PC-9 (cell line): ENCODE measurements around the gene DRAM2. TPM values are rescaled to one million over a fixed set of nuclear protein-coding genes. Genes with fewer than 3 reads are reported as not detected.

Source experiments
- BruUV-seq: library from RNA; stranded (reverse); fragments of 400-500 nt; replicated peaks from 2 replicates; lab custom pipeline; 2021; lab: Mats Ljungman, UMichigan
- CTCF ChIA-PET: fragments of 300-600 bp; sonication (Branson Sonifier 250); formaldehyde crosslinking; loops from one replicate; lab custom pipeline; 2022; ENCODE audit warnings: antibody characterized with exemption; lab: Charles Lee
- POLR2A ChIA-PET: fragments of 300-600 bp; sonication (Branson Sonifier 250); formaldehyde crosslinking; loops from one replicate; lab custom pipeline; 2022; ENCODE audit warnings: antibody characterized with exemption; ENCODE audit not compliant: unreplicated experiment; lab: Charles Lee
- DNase-seq, 2 experiments: peaks; one replicate each; pipeline versions ENCODE4 v3.0.0 to v3.0.0-alpha.2; 2015 to 2022; ENCODE audit warnings: mixed read lengths in 1 of 2
- H2AFZ ChIP-seq: fragments of 200-600 bp; sonication (generic); 2 replicates; pipeline ENCODE4 v1.8.1; 2017; ENCODE audit warnings: antibody characterized with exemption
- H3F3A ChIP-seq: fragments of 200-600 bp; sonication (generic); 2 replicates; pipeline ENCODE4 v1.8.1; 2017; ENCODE audit warnings: antibody characterized with exemption, mild to moderate bottlenecking, low read depth; ENCODE audit not compliant: insufficient read depth
- H3K27ac ChIP-seq: fragments of 200-600 bp; sonication (generic); 2 replicates; pipeline ENCODE4 v1.6.1; 2016; ENCODE audit warnings: mixed run types
- H3K27me3 ChIP-seq: fragments of 200-600 bp; sonication (generic); 2 replicates; pipeline ENCODE4 v1.6.1; 2016; ENCODE audit warnings: low read depth, mixed run types; ENCODE audit not compliant: insufficient read depth
- H3K36me3 ChIP-seq: fragments of 200-600 bp; sonication (generic); 2 replicates; pipeline ENCODE4 v1.6.1; 2016; ENCODE audit warnings: low read depth, mixed run types
- H3K4me1 ChIP-seq: fragments of 200-600 bp; sonication (generic); replicated peaks from 2 replicates; pipeline ENCODE4 v1.6.1; 2016; ENCODE audit warnings: mixed run types; ENCODE audit not compliant: insufficient read depth
- H3K4me2 ChIP-seq: fragments of 200-600 bp; sonication (generic); 2 replicates; pipeline ENCODE4 v1.6.1; 2017; ENCODE audit warnings: mixed run types
- H3K4me3 ChIP-seq: fragments of 200-600 bp; sonication (generic); 2 replicates; pipeline ENCODE4 v1.6.1; 2016; ENCODE audit warnings: mixed run types
- H3K79me2 ChIP-seq: fragments of 200-600 bp; sonication (generic); 2 replicates; pipeline ENCODE4 v1.6.1; 2017; ENCODE audit warnings: low read depth, mixed run types
- H3K9me2 ChIP-seq: fragments of 200-600 bp; sonication (generic); 2 replicates; pipeline ENCODE4 v1.8.1; 2017; ENCODE audit warnings: mild to moderate bottlenecking; ENCODE audit not compliant: insufficient read depth
- H3K9me3 ChIP-seq: fragments of 200-600 bp; sonication (generic); 2 replicates; pipeline ENCODE4 v1.8.1; 2016; ENCODE audit warnings: low read depth; ENCODE audit not compliant: insufficient read depth
- H4K20me1 ChIP-seq: fragments of 200-600 bp; sonication (generic); 2 replicates; pipeline ENCODE4 v1.8.1; 2017; ENCODE audit not compliant: insufficient read depth
- EZH2 ChIP-seq: fragments of 200-600 bp; sonication (generic); IDR thresholded peaks from 2 replicates; pipeline ENCODE4 v1.8.0; 2017; ENCODE audit warnings: antibody characterized with exemption, low read depth
- intact Hi-C: fragments of 100-400 bp; cut with micrococcal nuclease; formaldehyde crosslinking; loops from one replicate; pipeline ENCODE4 v1.10.0; 2022; ENCODE audit not compliant: unreplicated experiment
- total RNA-seq: library from RNA; stranded (reverse); gene quantifications from 2 replicates; pipeline ENCODE4 v1.2.3, GENCODE V29; 2021
- TF ChIP-seq, protein P1 (sequence below): fragments of 200-600 bp; sonication (generic); conservative IDR thresholded peaks from 2 replicates; pipeline ENCODE4 v1.6.1; 2017; ENCODE audit warnings: mixed run types, antibody characterized with exemption, mild to moderate bottlenecking, moderate library complexity

DRAM2 gene
- total RNA-seq, 1 experiment from 2014 or later = 37.9 TPM

DNA sequence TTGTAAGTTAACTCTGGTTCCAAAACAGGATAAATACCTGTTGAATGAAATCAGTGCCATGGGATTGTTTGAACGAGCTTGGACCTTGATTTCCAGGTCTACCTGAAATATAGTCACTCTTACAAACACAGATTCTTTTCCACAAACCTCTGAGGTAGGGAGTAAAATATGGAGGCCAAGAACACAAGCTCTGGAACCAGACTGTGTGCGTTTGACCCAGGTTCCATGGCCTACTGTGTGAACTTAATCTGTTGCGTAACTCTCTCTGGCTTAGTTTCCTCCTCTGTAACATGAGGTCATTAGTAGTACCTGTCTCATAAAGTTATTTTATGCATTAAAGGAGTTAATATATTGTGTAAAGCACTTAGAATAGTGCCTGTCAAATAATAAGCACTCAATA is 35.5 kb upstream of the DRAM2 start:
- ChIA-PET POLR2A (interaction anchor here (0.6 kb wide), 1 partner anchor 36 kb away, joined by 4 read pairs; no protein-coding TSS in a partner anchor), CTCF (no interaction called here)
- no peaks in the 10 kb centered on the region for H4K20me1 ChIP-seq
- no TSS peak for BruUV-seq
- H3K27ac ChIP-seq = no peak overlapping the region
- no peaks in the 10 kb centered on the region for H3K27me3 ChIP-seq
- no peak for DNase-seq
- H3K79me2 ChIP-seq = no peaks in the 10 kb centered on the region; the same call in 1 of the 2 replicates
- no peak for TF ChIP-seq EZH2
- TF ChIP-seq, protein P1, sequence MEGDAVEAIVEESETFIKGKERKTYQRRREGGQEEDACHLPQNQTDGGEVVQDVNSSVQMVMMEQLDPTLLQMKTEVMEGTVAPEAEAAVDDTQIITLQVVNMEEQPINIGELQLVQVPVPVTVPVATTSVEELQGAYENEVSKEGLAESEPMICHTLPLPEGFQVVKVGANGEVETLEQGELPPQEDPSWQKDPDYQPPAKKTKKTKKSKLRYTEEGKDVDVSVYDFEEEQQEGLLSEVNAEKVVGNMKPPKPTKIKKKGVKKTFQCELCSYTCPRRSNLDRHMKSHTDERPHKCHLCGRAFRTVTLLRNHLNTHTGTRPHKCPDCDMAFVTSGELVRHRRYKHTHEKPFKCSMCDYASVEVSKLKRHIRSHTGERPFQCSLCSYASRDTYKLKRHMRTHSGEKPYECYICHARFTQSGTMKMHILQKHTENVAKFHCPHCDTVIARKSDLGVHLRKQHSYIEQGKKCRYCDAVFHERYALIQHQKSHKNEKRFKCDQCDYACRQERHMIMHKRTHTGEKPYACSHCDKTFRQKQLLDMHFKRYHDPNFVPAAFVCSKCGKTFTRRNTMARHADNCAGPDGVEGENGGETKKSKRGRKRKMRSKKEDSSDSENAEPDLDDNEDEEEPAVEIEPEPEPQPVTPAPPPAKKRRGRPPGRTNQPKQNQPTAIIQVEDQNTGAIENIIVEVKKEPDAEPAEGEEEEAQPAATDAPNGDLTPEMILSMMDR = no peak
- H3K4me1 ChIP-seq = no peaks in the 10 kb centered on the region
- H2AFZ ChIP-seq = no peak overlapping the region
- H3K4me2 ChIP-seq = no peak overlapping the region
- H3K9me3 ChIP-seq = no peaks in the 10 kb centered on the region
- intact Hi-C loops = no loop called here
- no peaks in the 10 kb centered on the region for H3K9me2 ChIP-seq
- H3K36me3 ChIP-seq = peaks cover 45% of the 10 kb centered on the region
- peaks cover 5% of the 10 kb centered on the region for H3F3A ChIP-seq
- H3K4me3 ChIP-seq = no peak overlapping the region

DNA sequence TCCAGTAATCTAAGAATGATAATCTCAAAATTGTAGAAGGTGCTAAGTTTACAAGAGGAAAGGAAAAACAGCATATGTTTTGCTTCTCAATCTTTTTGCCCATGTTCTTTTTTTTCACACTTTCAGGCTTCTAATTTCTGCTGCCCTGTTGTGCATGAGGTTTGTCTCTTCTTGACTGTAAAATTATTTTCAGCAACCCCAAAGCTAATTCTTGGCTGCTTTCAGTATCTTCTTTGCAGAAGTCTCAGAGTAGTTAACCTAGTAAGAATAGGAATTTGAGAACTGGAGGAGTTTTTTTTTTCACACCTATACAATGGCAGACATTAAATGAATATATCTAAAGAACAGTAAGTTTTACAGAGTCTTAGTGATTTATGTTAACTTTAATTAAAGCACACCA is 34.2 kb upstream of the DRAM2 start:
- intact Hi-C loops = no loop called here
- POLR2A ChIA-PET = no interaction called here
- H3K36me3 ChIP-seq = peaks cover 40% of the 10 kb centered on the region
- no peaks in the 10 kb centered on the region for H4K20me1 ChIP-seq
- no peak overlapping the region for H3K27ac ChIP-seq
- no TSS peak for BruUV-seq
- H3K79me2 ChIP-seq = no peaks in the 10 kb centered on the region; the same call in 1 of the 2 replicates
- DNase-seq = no peak
- H2AFZ ChIP-seq = no peak overlapping the region
- TF ChIP-seq EZH2 = no peak
- TF ChIP-seq, protein P1 = no peak
- H3K4me3 ChIP-seq = no peak overlapping the region
- no peak overlapping the region for H3K4me2 ChIP-seq
- H3K27me3 ChIP-seq = no peaks in the 10 kb centered on the region
- no peaks in the 10 kb centered on the region for H3K9me3 ChIP-seq
- no peaks in the 10 kb centered on the region for H3K4me1 ChIP-seq
- H3F3A ChIP-seq = peaks cover 5% of the 10 kb centered on the region; the same call in 1 of the 2 replicates
- CTCF ChIA-PET = no interaction called here
- no peaks in the 10 kb centered on the region for H3K9me2 ChIP-seq

DNA sequence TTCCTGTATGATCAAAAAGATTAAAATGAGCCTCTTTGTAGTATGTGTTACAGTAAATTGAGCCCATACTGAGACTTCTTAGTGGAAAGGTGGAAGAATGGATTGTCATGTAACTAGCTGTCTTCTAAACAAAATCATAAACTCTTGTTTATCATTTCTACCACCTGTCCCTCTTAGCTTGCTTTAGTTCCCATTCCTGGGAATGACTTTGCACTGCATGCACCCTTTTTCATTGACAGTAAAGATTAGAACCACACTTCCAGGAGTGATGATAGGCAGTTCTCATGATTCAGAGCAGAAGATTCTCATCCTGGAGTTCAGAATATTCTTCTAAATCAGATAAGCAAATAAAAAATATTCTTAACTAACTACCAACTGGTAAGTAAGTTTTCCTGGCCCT is 32.6 kb upstream of the DRAM2 start:
- POLR2A ChIA-PET = no interaction called here
- H3F3A ChIP-seq = peaks cover 5% of the 10 kb centered on the region; the same call in 1 of the 2 replicates
- no peaks in the 10 kb centered on the region for H4K20me1 ChIP-seq
- no peak for DNase-seq
- no peaks in the 10 kb centered on the region for H3K9me2 ChIP-seq
- CTCF ChIA-PET = no interaction called here
- TF ChIP-seq EZH2 = no peak
- TF ChIP-seq, protein P1 = no peak
- H3K27me3 ChIP-seq = no peaks in the 10 kb centered on the region
- H3K27ac ChIP-seq = no peak overlapping the region
- no peaks in the 10 kb centered on the region for H3K9me3 ChIP-seq
- no peak overlapping the region for H3K4me2 ChIP-seq
- no peak overlapping the region for H3K4me3 ChIP-seq
- no peaks in the 10 kb centered on the region for H3K4me1 ChIP-seq
- BruUV-seq = no TSS peak
- intact Hi-C loops = no loop called here
- no peaks in the 10 kb centered on the region; the same call in 1 of the 2 replicates for H3K79me2 ChIP-seq
- H2AFZ ChIP-seq = no peak overlapping the region
- H3K36me3 ChIP-seq = peaks cover 37% of the 10 kb centered on the region
